Measurements from ENCODE around the gene RAD51B.

The RAD51B gene

GRCh38 chr14:68062651-68063050, 243.1 kb downstream of the RAD51B start:
- no peaks in the 10 kb centered on the region for H3K27me3 ChIP-seq (replicated peaks; ENCODE audit: insufficient read depth, low read length)
- no peaks in the 10 kb centered on the region for H3F3A ChIP-seq (ENCODE audit: insufficient read depth, low read length)
- H3K79me2 ChIP-seq (ENCODE audit: low read length): no peaks in the 10 kb centered on the region
- DNase-seq: no peak
- H3K9me2 ChIP-seq (replicated peaks; ENCODE audit: insufficient read depth, low read length): no peaks in the 10 kb centered on the region
- H3K4me1 ChIP-seq (ENCODE audit: low read length): no peaks in the 10 kb centered on the region
- H4K20me1 ChIP-seq (ENCODE audit: insufficient read depth, low read length): no peaks in the 10 kb centered on the region
- H3K9me3 ChIP-seq (replicated peaks; ENCODE audit: insufficient read depth, low read length): no peaks in the 10 kb centered on the region
- no peak overlapping the region for H2AFZ ChIP-seq (ENCODE audit: low read length)
- H3K4me2 ChIP-seq (ENCODE audit: low read depth, low read length): no peak overlapping the region
- no peak overlapping the region for H3K9ac ChIP-seq (ENCODE audit: low read length)
- H3K36me3 ChIP-seq (replicated peaks; ENCODE audit: insufficient read depth, low read length): no peaks in the 10 kb centered on the region
- no peak overlapping the region for H3K27ac ChIP-seq (ENCODE audit: low read length)
- TF ChIP-seq EZH2 (optimal IDR thresholded peaks at IDR 0.05; ENCODE audit: low read depth, low read length) (no peak), EZH2phosphoT487 (IDR thresholded peaks at IDR 0.05; ENCODE audit: low read length) (no peak), CTCF (IDR thresholded peaks at IDR 0.05; ENCODE audit: low read length) (no peak)
- H3K4me3 ChIP-seq (ENCODE audit: low read length): no peak overlapping the region

DNA sequence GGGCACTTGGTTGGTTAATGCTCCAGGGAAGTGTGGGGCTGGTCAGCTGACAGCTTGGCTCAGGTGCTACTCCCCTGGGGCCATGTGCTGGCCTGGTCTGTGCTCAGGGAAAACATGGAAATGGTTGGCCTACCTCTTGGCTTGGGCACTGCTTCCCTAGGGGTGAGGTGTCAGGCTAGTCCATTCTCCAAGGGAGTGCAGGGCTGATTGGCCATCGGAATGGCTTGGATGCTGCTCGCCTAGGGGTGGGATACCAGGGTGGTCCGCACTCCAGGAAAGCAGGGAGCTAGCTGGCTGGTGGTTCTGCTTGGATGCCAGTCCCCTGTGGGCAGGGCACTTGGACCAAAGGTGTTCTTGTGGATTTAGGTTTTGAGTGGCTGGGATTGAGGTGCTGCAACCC, 245.7 kb downstream of the RAD51B start:
- no peak overlapping the region for H2AFZ ChIP-seq (ENCODE audit: low read length)
- no peak overlapping the region for H3K4me3 ChIP-seq (ENCODE audit: low read length)
- H3K4me2 ChIP-seq (ENCODE audit: low read depth, low read length): no peak overlapping the region
- H3K27me3 ChIP-seq (replicated peaks; ENCODE audit: insufficient read depth, low read length): no peaks in the 10 kb centered on the region
- no peaks in the 10 kb centered on the region for H3K36me3 ChIP-seq (replicated peaks; ENCODE audit: insufficient read depth, low read length)
- H3K9ac ChIP-seq (ENCODE audit: low read length): no peak overlapping the region
- H3K9me3 ChIP-seq (replicated peaks; ENCODE audit: insufficient read depth, low read length): no peaks in the 10 kb centered on the region
- H3K79me2 ChIP-seq (ENCODE audit: low read length): no peaks in the 10 kb centered on the region
- H3K9me2 ChIP-seq (replicated peaks; ENCODE audit: insufficient read depth, low read length): no peaks in the 10 kb centered on the region
- no peaks in the 10 kb centered on the region for H3F3A ChIP-seq (ENCODE audit: insufficient read depth, low read length)
- H3K27ac ChIP-seq (ENCODE audit: low read length): no peak overlapping the region
- no peak for DNase-seq
- no peaks in the 10 kb centered on the region for H4K20me1 ChIP-seq (ENCODE audit: insufficient read depth, low read length)
- TF ChIP-seq EZH2 (optimal IDR thresholded peaks at IDR 0.05; ENCODE audit: low read depth, low read length) (no peak), CTCF (IDR thresholded peaks at IDR 0.05; ENCODE audit: low read length) (no peak), EZH2phosphoT487 (IDR thresholded peaks at IDR 0.05; ENCODE audit: low read length) (no peak)
- H3K4me1 ChIP-seq (ENCODE audit: low read length): no peaks in the 10 kb centered on the region

GRCh38 chr14:68074765-68075381, 255.3 kb downstream of the RAD51B start:
- H3K9ac ChIP-seq (ENCODE audit: low read length): no peak overlapping the region
- H3K4me2 ChIP-seq (ENCODE audit: low read depth, low read length): no peak overlapping the region
- TF ChIP-seq EZH2 (optimal IDR thresholded peaks at IDR 0.05; ENCODE audit: low read depth, low read length) (no peak), EZH2phosphoT487 (IDR thresholded peaks at IDR 0.05; ENCODE audit: low read length) (no peak), CTCF (IDR thresholded peaks at IDR 0.05; ENCODE audit: low read length) (no peak)

More at GRCh38 chr14:68074765-68075381, 255.3 kb downstream of the RAD51B start:
- no peak for DNase-seq
- Histone ChIP-seq H3K27ac (ENCODE audit: low read length) (no peak overlapping the region), H2AFZ (ENCODE audit: low read length) (no peak overlapping the region), H4K20me1 (ENCODE audit: insufficient read depth, low read length) (no peaks in the 10 kb centered on the region), H3K27me3 (replicated peaks; ENCODE audit: insufficient read depth, low read length) (no peaks in the 10 kb centered on the region), H3K36me3 (replicated peaks; ENCODE audit: insufficient read depth, low read length) (no peaks in the 10 kb centered on the region), H3F3A (ENCODE audit: insufficient read depth, low read length) (no peaks in the 10 kb centered on the region), H3K79me2 (ENCODE audit: low read length) (no peaks in the 10 kb centered on the region), H3K9me2 (replicated peaks; ENCODE audit: insufficient read depth, low read length) (no peaks in the 10 kb centered on the region), H3K4me1 (ENCODE audit: low read length) (no peaks in the 10 kb centered on the region), H3K4me3 (ENCODE audit: low read length) (no peak overlapping the region), H3K9me3 (replicated peaks; ENCODE audit: insufficient read depth, low read length) (no peaks in the 10 kb centered on the region)
